DMS 273 (cell line): Measurements from ENCODE around the gene TGOLN2.
"Not testable (repeated sequence)": the region's sequence is repeated elsewhere in the genome, so short reads cannot be mapped to it uniquely, and the experiment has no call there.

Source experiments
- DNase-seq: peaks from one replicate; lab custom pipeline; 2025; ENCODE audit not compliant: unreplicated experiment; lab: John Stamatoyannopoulos, UW

Gene TGOLN2

DNA sequence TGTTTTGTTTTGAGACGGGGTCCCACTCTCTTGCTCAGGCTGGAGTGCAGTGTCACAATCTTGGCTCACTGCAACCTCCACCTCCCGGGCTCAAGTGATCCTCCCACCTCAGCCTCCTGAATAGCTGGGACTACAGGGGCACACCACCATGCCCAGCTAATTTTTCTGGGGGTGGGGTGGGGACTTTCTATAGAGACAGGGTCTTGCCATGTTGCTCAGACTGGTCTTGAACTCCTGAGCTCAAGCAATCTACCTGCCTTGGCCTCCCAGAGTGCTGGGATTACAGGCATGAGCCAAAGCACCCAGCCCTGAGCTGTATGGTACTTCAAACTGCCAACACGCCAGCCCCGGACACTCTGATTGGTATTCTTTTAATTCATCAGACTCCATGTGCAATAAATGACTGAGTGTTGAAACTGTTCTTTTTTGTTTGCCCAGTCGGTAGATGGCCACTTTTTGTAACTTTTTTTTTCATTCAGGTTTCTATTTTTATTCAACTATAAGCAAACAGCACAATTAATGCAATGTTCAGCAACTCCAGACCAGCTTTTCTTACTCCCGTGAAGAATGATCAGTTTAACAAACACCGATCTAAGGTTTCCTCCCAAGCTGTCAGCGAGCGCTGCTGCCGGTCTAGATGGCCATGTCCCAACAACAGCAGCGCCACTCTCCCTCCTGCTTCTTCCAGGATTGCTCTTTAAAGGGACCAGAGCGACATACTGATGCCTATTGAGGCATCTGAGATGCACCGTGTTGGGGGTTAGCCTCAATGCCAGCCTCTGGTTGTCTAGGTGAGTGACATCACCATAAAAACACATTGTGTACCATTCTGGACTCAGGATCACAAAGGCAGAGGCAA, 12.5 kb upstream of the TGOLN2 start:
- DNase-seq, result peak; percentile 83

DNA sequence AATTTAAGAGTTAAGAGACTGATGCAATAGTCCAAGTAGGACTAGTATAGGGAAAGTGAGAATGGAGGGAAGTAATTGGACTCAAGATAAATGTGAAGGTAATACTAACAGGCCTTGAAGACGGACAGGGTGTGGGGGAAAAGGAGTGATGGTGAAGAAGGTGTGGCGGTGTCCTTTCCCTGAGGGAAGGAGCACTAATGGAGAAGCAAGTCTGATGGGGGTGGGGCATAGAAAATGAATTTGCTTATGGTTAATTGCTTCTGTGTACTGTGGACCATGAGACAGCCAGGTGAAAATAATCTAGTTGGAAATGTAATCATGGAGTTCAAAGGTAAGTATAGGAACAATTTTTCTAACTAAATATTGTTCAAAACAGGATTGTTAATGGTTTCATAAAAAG, 7.1 kb upstream of the TGOLN2 start:
- no peak for DNase-seq

DNA sequence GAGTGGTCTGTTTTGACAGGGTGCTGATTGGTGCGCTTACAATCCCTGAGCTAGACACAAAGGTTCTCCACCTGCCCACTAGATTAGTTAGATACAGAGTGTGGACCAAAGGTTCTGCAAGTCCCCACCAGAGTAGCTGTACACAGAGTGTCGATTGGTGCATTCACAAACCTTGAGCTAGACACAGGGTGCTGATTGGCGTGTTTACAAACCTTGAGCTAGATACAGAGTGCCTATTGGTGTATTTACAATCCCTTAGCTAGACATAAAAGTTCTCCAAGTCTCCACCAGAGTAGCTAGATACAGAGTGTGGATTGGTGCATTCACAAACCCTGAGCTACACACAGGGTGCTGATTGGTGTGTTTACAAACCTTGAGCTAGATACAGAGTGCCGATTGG, 6.1 kb upstream of the TGOLN2 start:
- DNase-seq, result not testable (repeated sequence)

DNA sequence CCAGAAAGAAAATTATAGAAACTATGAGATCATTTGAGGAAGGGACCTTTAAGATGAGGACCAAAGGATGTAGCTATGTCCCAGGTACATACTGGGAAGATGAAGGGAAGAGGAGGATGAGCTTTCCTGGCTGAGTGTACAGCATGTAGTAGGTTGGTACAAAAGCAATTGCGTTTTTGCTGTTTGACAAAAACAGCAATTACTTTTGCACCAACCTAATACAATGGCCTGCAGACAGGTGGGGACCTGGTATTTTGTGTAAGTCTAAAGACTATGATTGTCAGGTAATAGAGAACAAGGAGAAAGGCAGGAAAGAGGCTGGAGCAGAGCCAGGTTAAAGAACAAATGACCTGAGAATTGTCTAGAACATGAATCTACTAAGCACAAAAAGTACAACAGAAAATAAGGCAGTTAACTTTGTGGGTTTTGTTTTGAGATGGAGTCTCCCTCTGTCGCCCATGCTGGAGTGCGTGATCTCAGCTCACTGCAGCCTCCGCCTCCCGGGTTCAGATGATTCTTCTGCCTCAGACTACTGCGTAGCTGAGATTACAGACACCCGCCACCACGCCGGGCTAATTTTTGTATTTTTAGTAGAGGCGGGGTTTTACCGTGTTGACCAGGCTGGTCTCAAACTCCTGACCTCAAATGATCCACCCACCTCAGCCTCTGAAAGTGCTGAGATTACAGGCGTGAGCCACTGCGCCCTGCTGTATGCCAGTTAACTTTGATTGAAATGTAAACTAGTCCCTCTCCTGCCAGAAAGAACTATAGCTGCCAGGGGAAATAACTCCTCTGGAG, 3.2 kb upstream of the TGOLN2 start:
- DNase-seq, result no peak

DNA sequence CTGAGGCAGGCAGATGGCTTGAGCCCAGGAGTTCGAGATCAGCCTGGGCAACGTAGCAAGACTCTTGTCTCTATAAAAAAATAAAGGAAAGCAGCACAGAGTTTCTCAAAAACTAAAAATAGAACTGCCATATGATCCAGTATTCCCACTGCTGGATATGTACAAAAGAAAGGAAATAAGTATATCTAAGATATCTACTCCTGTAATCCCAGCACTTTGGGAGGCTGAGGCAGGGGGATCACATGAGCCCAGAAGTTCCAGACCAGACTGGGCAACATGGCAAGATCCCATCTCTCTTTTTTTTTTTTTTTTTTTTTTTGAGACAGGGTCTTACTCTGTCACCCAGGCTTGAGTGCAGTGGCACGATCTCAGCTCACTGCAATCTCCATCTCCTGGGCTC, 1.9 kb upstream of the TGOLN2 start:
- DNase-seq, result not testable (repeated sequence)

DNA sequence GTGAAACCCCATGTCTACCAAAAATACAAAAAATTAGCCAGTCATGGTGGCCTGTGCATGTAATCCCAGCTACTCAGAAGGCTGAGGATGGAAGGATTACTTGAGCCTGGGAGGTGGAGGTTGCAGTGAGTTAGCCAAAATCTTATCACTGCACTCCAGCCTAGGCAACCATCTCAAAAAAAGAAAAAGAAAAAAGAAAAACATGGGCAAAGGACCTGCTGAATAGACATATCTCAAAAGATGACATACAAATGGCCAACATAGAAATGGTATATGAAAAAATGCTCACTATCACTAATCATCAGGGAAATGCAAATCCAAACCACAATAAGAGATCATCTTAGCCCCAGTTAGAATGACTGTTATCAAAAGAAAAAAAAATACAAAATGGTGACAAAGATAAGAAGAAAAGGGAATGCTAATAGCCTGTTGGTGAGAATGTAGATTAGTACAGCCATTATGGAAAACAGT, 1.4 kb upstream of the TGOLN2 start:
- no peak for DNase-seq

DNA sequence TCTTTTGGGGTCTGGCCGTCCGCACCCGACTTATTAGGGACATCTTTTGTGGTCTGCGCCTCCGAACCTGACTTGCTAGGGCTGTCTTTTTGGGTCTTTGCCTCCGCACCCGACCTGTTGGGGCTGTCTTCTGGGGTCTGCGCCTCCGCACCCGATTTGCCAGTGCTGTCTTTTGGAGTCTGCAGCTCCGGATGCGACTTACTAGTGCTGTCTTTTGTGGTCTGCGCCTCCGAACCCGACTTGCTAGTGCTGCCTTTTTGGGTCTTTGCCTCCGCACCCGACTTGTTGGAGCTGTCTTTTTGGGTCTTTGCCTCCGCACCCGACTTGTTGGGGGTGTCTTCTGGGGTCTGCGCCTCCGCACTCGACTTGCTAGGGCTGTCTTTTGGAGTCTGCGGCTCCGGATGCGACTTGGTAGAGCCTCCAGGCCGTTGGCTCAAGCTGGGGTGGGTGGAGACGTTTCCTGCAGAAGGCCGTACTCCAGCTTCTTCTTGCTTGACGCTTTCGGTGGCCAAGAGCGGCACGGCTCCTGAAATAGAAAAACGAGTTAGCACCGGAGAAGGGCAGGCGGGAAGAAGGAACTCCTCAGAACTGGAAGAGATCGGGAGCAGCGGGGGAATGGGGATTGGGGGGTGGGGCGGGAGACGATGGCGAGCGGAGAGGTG, 498 bp downstream of the TGOLN2 start:
- peak; percentile 67 for DNase-seq

DNA sequence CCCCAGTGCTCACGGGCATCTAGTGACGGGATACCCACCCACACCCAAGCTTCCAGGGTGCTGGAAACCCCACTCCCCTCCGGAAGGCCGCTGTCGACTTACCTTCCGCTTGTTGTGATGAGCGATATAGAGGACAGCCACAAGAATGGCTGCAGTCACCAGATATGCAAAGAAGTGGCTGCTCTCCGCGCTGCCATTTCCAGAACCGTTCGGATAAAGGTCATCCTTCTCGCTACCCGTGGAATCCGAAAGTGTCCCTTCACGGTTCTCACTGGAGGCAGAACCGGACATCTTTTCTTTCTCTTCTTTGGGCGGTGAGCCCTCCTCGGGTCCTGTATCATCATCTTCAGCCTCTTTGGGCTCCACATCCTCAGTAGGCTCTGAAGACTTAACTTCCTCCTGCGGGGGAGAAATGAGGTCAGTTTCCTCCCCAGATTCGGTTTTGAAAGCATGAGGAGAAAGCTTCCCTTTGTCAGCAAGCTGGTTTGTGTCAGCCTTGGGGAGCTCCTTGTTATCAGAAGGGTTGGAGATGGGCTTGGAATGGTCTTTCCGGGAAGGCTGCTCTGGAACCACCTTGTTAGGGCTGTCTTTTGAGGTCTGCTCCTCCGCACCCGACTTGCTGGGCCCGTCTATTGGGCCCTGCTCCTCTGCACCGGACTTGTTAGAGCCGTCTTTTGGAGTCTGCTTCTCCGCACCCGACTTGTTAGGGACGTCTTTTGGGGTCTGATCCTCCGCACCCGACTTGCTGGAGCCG, 1.2 kb downstream of the TGOLN2 start:
- peak; percentile 60 for DNase-seq

DNA sequence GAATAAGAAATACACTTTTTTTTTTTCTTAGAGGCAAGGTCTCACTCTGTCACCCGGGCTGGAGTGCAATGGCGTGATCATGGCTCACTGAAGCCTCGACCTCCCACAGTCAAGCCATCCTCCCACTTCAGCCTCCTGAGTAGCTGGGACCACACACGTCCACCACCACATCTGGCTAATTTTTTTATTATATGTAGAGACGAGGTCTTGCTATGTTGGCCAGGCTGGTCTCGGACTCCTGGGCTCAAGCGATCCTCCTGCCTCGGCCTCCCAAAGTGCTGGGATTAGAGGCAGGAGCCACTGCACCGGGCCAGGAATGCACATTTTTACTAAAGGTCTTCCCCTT, 2.4 kb downstream of the TGOLN2 start:
- no peak for DNase-seq

DNA sequence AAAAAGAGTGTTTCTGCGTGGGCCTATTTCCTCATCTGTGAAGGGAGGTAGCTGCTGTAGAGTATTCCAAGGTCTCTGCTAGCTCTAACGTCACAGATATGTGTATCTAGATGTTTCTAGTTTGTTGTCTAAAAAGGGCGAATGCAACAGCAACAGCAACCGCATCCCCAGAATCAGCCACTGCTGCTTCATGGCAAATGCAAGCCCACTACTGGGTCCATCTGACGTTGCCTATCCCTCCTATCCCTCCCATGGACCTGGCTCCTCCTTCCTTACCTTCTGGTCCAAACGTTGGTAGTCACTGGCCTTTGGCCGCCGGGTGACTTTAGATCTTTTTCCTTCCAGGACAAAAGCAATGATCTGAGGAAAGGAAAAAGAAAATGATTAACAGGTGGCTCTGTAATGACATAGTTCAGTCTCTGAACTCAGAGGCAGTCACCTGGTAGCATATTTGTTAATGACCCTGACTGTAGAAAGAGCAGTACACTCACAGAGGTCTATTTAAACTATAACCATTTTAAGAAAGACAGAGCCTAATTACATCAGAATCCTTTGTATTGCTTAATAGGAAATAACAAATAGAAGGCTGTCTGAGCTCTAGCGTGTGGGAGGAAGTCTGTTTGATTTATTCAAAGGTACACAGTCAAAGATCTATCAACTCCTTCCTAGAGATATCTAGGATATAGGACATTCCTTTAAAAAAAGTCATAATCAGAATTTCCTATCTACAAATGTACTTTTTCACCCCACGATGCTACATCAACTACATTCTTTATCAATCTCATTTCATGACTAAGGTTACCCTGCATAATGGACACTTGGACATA, 2.9 kb downstream of the TGOLN2 start:
- DNase-seq, result no peak

DNA sequence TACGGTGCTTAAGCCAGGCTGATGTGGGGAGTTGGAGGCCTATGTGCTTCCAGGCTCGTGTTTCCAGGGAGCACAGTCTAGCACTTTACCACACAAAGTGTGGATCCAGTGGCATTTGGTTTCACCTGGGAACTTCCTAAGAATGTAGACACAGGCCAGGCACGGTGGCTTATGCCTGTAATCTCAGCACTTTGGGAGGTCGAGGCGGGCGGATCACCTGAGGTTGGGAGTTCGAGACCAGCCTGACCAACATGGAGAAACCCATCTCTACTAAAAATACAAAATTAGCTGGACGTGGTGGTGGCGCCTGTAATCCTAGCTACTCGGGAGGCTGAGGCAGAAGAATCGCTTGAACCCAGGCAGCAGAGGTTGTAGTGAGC, 3.8 kb downstream of the TGOLN2 start:
- DNase-seq, result not testable (repeated sequence)

DNA sequence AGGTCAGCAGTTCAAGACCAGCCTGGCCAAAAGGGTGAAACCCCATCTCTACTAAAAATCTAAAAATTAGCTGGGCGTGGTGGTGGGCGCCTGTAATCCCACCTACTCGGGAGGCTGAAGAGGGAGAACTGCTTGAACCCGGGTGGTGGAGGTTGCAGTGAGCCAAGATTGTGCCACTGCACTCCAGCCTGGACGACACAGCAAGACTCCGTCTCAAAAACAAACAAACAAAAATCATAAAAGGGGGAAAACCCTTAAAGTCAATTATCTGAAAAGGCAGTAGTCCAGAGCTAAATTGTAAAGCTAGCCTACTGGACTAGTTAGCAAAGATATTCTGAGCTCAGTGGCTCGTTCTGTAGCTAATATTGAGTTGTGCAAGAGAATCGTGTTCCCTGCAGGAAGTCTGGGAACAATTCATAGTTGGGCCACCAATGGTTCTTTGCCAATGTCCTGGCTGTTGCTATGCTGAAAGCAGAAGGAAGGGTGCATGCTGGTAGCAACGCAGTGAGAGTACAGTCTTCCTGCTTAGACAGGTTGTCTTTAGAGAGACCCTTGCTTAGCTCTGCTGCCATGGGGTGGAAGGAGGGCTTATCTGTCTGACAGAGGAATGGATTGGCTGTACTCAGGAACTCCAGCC, 4.3 kb downstream of the TGOLN2 start:
- no peak for DNase-seq

DNA sequence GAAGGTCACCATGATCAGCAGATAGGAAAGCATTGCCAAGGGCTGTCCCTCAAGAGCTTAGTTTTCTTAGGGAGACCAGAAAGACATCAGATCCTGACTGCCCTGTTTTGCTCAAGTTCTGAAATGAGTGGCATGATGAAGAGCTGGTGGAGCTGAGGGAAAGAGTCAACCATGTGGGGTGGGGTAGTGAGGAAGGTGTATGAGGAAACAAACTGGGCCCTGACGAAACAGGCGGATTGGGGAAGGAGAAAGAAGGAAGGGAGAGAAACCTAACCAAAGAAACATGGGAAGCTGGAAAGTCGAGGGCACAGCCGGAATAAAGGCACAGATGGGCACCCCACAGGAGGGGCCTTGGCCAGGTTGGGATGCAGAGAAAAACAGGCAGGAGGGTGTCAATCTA, 8.0 kb downstream of the TGOLN2 start:
- no peak for DNase-seq

DNA sequence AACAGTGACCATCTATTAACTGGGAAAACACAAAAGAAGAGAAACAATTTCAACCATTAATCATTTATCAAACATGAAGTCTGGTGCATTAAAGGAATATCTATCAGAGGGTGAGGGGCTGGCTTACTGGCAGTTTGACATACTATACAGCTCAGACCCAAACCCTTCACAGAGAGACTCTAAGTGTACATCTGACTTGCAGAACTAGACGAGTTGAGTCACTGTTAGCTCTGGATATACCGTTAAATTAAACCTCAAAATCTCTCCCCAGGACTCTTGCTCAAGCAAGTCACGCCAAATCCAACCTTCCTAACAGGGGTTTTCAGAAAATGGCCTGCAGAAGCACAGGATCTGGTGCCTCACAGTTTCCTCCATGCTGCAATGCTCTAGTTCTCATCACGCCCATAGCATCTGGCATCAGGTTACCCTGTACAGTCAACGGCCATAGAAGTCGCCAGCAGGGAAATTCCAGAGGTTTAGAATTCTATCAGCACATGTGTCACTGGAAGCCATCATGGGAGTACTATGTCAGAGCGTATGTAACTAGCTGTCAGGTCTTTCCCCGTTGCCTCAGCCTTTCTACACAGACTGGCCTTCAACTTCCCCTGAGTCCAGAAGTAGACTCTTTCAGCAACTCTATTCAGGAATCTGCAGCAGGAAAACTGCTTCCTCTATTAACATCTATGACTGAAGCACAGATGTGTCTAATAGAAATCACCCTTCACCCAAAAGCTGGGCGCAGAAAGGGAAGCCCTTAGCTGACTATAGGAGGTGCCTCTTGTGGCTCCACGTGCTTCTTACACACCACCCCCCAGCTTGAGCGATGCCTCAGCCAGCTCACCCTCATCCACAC, 9.3 kb downstream of the TGOLN2 start:
- DNase-seq, result peak; percentile 68

DNA sequence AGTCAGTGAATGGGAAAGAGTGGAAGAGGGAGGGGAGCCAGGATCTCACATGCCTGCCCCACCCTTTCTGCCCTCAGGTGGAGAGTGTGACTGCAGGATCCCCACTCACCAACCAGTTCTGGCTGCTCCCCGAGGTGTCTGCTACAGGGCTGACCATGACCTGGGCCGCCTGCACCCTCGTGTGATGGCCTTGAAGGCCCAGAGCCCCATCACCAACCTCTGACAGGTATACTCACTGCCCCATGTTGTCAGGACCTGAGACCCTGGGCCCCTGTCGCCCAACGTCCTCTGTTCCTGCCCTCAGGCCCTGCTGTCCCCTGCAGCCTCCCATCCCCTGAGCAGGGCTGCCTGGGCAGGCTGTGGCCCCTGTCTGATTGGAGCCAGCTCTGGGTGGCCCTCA, 11.9 kb downstream of the TGOLN2 start:
- not testable (repeated sequence) for DNase-seq

DNA sequence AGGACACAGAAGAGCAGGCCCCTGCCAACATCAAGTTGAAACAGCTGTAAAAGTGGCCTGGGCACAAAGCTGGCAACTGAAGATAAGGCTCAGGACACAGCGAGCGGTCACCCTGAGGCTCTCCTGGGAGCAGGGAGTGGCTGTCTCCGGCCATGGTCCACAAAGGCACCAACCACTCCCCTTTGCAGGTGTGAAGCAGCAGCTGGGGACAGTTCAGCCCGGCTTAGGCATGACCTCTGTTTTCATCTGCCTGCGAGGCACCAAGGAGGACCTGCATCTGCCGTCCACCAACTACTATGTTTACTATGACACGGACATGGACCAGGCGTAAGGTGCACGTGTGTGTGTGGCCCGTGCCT, 12.9 kb downstream of the TGOLN2 start:
- DNase-seq, result no peak

DNA sequence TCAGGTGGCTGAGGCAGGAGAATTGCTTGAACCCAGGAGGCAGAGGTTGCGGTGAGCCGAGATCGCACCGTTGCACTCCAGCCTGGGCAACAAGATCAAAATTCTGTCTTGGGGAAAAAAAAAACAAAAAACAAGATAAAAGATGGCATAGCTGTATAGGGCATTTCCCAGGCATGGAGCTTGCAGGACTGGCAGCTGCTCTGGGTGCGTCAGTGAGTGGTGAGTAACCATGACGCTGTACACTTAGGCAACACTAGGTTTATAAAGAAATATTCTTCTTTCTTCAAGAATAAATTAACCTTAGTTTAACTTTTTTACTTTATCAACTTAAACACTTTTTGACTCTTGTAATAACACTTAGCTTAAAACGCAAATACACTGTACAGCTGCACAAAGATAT, 15.4 kb downstream of the TGOLN2 start:
- DNase-seq, result peak; percentile 45

DNA sequence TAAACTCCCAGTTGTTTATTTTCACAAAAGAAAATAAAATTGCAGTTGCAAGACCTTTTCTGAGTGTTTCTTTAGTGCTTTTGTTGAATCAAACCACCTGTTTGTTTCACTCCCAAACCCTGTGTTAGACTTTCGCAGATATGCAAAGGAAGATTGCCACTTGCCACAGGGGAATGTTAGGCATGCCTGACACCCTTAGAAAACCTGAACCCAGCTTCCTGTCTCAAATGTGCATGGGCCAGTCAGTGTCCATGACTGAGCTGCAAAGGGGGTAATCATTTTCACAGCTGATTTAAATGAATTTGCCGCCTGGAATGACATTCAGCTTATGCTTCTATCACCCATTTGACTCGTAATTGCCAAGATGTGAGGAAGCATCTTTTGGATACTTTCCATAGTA, 17.5 kb downstream of the TGOLN2 start:
- DNase-seq, result peak; percentile 51
